Karpas-422 (cell line): ENCODE results near the gene TRMT61A. TPM values are rescaled to one million over a fixed set of nuclear protein-coding genes. Genes with fewer than 3 reads are reported as not detected.

Experiments used
- DNase-seq: peaks from one replicate; pipeline ENCODE4 v3.0.0-alpha.2; 2015
- H2AFZ ChIP-seq: fragments of 200-600 bp; sonication (generic); 2 replicates; pipeline ENCODE4 v1.6.1; 2014; ENCODE audit warnings: antibody characterized with exemption, low read length, mixed read lengths
- H3K27ac ChIP-seq: fragments of 200-600 bp; sonication (generic); 2 replicates; pipeline ENCODE4 v1.5.1; 2014; ENCODE audit warnings: mild to moderate bottlenecking, low read length, moderate library complexity
- H3K27me3 ChIP-seq: fragments of 200-600 bp; sonication (generic); 2 replicates; pipeline ENCODE4 v1.6.1; 2014; ENCODE audit warnings: low read length, mixed read lengths
- H3K36me3 ChIP-seq: fragments of 200-600 bp; sonication (generic); 2 replicates; pipeline ENCODE4 v1.6.1; 2014; ENCODE audit warnings: low read length, mixed read lengths; ENCODE audit not compliant: insufficient read depth
- H3K4me1 ChIP-seq: fragments of 200-600 bp; sonication (generic); 2 replicates; pipeline ENCODE4 v1.6.1; 2014; ENCODE audit warnings: mild to moderate bottlenecking, low read length, mixed read lengths
- H3K4me2 ChIP-seq: fragments of 200-600 bp; sonication (generic); 2 replicates; pipeline ENCODE4 v1.6.1; 2014; ENCODE audit warnings: low read length, low read depth, mild to moderate bottlenecking; ENCODE audit not compliant: poor library complexity, severe bottlenecking
- H3K4me3 ChIP-seq: fragments of 200-600 bp; sonication (generic); 2 replicates; pipeline ENCODE4 v1.5.1; 2014; ENCODE audit warnings: mild to moderate bottlenecking, antibody characterized with exemption, low read length, mixed read lengths
- H3K79me2 ChIP-seq: fragments of 200-600 bp; sonication (generic); 2 replicates; pipeline ENCODE4 v1.6.1; 2014; ENCODE audit warnings: mild to moderate bottlenecking, low read length, mixed read lengths
- H3K9ac ChIP-seq: fragments of 200-600 bp; sonication (generic); 2 replicates; pipeline ENCODE4 v1.6.0; 2014; ENCODE audit warnings: low read length
- H3K9me2 ChIP-seq: fragments of 200-600 bp; sonication (generic), shearing (Covaris generic); replicated peaks from 2 replicates; pipeline ENCODE4 v1.6.0; 2014; ENCODE audit warnings: mild to moderate bottlenecking, low read length, moderate library complexity; ENCODE audit not compliant: insufficient read depth
- H3K9me3 ChIP-seq: fragments of 300-700, 200-600 bp; sonication (generic); 2 replicates; pipeline ENCODE4 v1.6.1; 2014; ENCODE audit warnings: low read length, mixed read lengths
- H4K20me1 ChIP-seq: fragments of 200-600 bp; sonication (generic); 2 replicates; pipeline ENCODE4 v1.6.1; 2014; ENCODE audit warnings: mild to moderate bottlenecking, antibody characterized with exemption, low read length, low read depth; ENCODE audit not compliant: insufficient read depth
- total RNA-seq: library from RNA; depleted of rRNA; stranded (reverse); fragments of >200 nt; shearing (Covaris generic); gene quantifications from 2 replicates; pipeline ENCODE4 v1.2.3, GENCODE V29; 2014; ENCODE audit warnings: low replicate concordance

Gene TRMT61A
- total RNA-seq, 1 experiment from 2014 or later = 8.0 TPM

- Histone ChIP-seq H3K27ac (no peak overlapping the region), H3K79me2 (peaks cover 24% of the 10 kb centered on the region), H2AFZ (no peak overlapping the region), H4K20me1 (no peaks in the 10 kb centered on the region), H3K4me1 (peaks cover 3% of the 10 kb centered on the region; the same call in 1 of the 2 replicates), H3K4me2 (no peak overlapping the region), H3K9me3 (no peaks in the 10 kb centered on the region), H3K36me3 (peaks cover 50% of the 10 kb centered on the region), H3K4me3 (no peak overlapping the region), H3K27me3 (no peaks in the 10 kb centered on the region), H3K9ac (no peak overlapping the region), H3K9me2 (no peaks in the 10 kb centered on the region)
- DNase-seq = no peak
These were observed 26.1 kb upstream of the TRMT61A start for GRCh38 chr14:103502877-103503276.

DNA sequence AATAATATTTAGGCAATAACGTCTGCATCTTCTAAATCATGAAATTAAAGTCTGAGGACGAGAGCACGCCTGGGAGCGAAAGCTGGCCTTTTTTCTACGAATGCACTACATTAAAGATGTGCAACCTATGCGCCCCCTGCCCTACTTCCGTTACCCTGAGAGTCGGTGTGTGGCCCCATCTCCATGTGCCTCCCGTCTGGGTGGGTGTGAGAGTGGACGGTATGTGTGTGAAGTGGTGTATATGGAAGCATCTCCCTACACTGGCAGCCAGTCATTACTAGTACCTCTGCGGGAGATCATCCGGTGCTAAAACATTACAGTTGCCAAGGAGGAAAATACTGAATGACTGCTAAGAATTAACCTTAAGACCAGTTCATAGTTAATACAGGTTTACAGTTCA lies 25.7 kb upstream of the TRMT61A start:
- DNase-seq = no peak
- H3K79me2 ChIP-seq = peaks cover 24% of the 10 kb centered on the region
- H3K27me3 ChIP-seq = no peaks in the 10 kb centered on the region
- no peaks in the 10 kb centered on the region for H4K20me1 ChIP-seq
- H3K4me2 ChIP-seq = no peak overlapping the region
- H2AFZ ChIP-seq = no peak overlapping the region
- H3K27ac ChIP-seq = no peak overlapping the region
- no peaks in the 10 kb centered on the region for H3K9me2 ChIP-seq
- H3K4me3 ChIP-seq = no peak overlapping the region
- H3K36me3 ChIP-seq = peaks cover 50% of the 10 kb centered on the region
- no peak overlapping the region for H3K9ac ChIP-seq
- H3K9me3 ChIP-seq = no peaks in the 10 kb centered on the region
- H3K4me1 ChIP-seq = peaks cover 3% of the 10 kb centered on the region; the same call in 1 of the 2 replicates

GRCh38 chr14:103504991-103505565 lies 23.9 kb upstream of the TRMT61A start:
- no peak for DNase-seq
- Histone ChIP-seq H3K27me3 (no peaks in the 10 kb centered on the region), H3K9me3 (no peaks in the 10 kb centered on the region), H3K79me2 (peaks cover 21% of the 10 kb centered on the region), H4K20me1 (no peaks in the 10 kb centered on the region), H3K4me2 (no peak overlapping the region), H3K27ac (no peak overlapping the region), H3K9me2 (no peaks in the 10 kb centered on the region), H3K4me3 (no peak overlapping the region), H3K4me1 (no peaks in the 10 kb centered on the region; the same call in 1 of the 2 replicates), H3K36me3 (peaks cover 57% of the 10 kb centered on the region), H3K9ac (no peak overlapping the region), H2AFZ (no peak overlapping the region)

DNA sequence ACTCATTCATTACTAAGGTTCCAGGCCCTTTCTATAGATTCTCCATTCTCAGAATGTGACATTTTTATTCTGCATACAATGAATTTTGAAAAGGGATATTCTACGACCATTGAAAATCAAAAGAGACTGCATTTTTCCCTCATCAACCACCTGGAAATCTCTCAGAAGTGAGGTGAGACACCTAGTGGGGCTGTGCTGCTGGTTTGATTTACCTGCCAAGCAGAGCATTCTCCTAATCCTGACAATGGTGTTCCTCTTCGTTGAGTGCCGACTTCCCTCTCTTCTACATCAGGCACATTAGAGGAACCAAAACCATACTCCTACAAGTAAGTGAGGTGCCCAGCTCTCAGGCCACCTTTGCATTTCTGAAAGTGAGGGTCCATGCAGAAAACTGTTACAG lies 21.2 kb upstream of the TRMT61A start:
- no peak for DNase-seq
- no peaks in the 10 kb centered on the region for H4K20me1 ChIP-seq
- no peaks in the 10 kb centered on the region for H3K9me2 ChIP-seq
- H3K4me3 ChIP-seq = no peak overlapping the region
- no peak overlapping the region for H3K4me2 ChIP-seq
- no peaks in the 10 kb centered on the region for H3K79me2 ChIP-seq
- H3K36me3 ChIP-seq = peaks cover 36% of the 10 kb centered on the region; the same call in 1 of the 2 replicates
- no peaks in the 10 kb centered on the region for H3K4me1 ChIP-seq
- no peak overlapping the region for H3K27ac ChIP-seq
- no peak overlapping the region for H2AFZ ChIP-seq
- H3K9me3 ChIP-seq = no peaks in the 10 kb centered on the region
- no peak overlapping the region for H3K9ac ChIP-seq
- H3K27me3 ChIP-seq = no peaks in the 10 kb centered on the region

DNA sequence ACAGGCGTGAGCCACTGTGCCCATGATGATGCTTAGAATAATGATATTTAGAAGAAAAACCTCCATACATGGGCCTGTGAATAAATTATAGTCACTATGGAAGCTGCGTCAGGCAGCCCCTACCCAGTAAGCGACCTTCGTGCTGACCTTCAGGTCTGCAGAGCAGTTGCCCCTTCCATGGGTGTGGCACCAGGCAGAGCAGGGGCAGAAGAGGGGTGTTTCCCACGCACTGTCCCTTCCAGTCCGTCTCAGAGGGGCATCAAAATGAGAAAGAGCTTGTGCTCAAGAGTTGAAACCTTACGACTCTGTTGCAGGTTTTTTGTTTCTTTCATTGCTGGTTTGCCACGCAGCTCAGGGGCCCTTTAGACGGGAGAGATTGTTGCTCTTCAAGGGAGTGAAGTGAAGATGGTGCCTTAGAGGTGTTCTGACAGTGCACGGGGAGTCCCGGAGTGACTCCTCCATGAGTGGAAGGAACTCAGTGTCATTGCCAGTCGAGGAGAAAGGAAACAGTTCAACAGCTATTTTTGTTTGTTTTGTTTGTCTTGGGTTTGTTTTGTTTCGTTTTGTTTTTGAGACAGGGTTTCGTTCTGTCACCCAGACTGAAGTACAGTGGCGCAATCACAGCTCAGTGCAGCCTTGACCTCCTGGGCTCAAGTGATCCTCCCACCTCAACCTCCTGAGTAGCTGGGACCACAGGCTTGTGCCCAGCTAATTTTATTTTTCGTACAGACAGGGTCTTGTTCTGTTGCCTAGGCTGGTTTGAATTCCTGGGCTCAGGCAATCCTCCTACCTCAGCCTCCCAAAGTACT lies 20.3 kb upstream of the TRMT61A start:
- no peaks in the 10 kb centered on the region for H3K27me3 ChIP-seq
- H3K4me3 ChIP-seq = no peak overlapping the region
- no peaks in the 10 kb centered on the region for H3K9me3 ChIP-seq
- H4K20me1 ChIP-seq = no peaks in the 10 kb centered on the region
- no peak overlapping the region for H2AFZ ChIP-seq
- H3K9me2 ChIP-seq = no peaks in the 10 kb centered on the region
- DNase-seq = no peak
- no peaks in the 10 kb centered on the region for H3K79me2 ChIP-seq
- peaks cover 27% of the 10 kb centered on the region; the same call in 1 of the 2 replicates for H3K36me3 ChIP-seq
- H3K27ac ChIP-seq = no peak overlapping the region
- H3K9ac ChIP-seq = no peak overlapping the region
- H3K4me1 ChIP-seq = no peaks in the 10 kb centered on the region
- H3K4me2 ChIP-seq = no peak overlapping the region

DNA sequence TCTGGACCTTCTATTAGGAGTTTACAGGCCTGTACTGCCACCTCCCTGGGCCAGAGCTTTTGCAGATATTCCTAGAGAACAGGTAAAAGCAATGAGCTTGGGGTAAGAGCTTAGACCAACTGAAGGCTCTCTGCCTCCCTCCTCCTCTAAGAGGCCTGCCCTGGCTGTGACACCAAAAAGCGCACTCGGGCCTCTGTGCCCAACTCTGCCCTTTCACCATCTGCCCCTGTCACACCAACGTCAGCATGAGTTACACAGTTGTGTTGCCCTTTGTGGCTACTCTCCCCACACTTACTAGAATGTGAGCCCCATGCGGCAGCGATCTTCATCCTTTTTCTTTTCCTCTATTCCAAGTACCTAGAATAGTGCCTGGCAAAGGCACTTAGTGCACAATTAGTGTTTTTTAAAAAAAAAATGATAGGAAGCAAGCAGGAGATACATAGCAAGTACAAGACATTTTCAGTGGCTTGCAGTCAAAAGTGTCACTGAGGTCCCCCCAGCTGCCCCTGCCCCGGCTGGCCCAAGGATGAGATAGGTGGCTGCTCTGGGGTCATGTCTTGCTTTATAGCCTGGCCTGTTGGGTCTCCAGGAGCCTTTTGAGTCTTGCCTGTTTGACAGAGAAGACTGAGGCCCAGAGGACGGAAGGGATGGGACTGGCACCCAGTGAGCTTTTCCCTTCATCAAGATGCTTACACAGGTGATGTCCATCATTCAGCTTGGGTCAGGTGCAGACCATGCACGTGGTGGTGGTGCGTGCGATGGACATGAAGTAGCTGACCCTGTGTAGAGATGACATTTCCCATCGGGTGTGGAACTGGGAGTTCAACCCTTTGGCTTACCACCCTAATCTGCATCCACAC lies 18.9 kb upstream of the TRMT61A start:
- no peak for DNase-seq
- no peak overlapping the region for H3K9ac ChIP-seq
- no peaks in the 10 kb centered on the region for H4K20me1 ChIP-seq
- H3K4me3 ChIP-seq = no peak overlapping the region
- no peaks in the 10 kb centered on the region for H3K4me1 ChIP-seq
- no peaks in the 10 kb centered on the region for H3K9me2 ChIP-seq
- H3K9me3 ChIP-seq = no peaks in the 10 kb centered on the region
- no peak overlapping the region for H3K27ac ChIP-seq
- H3K36me3 ChIP-seq = peaks cover 22% of the 10 kb centered on the region; the same call in 1 of the 2 replicates
- H3K79me2 ChIP-seq = no peaks in the 10 kb centered on the region
- H2AFZ ChIP-seq = no peak overlapping the region
- H3K27me3 ChIP-seq = no peaks in the 10 kb centered on the region
- no peak overlapping the region for H3K4me2 ChIP-seq

DNA sequence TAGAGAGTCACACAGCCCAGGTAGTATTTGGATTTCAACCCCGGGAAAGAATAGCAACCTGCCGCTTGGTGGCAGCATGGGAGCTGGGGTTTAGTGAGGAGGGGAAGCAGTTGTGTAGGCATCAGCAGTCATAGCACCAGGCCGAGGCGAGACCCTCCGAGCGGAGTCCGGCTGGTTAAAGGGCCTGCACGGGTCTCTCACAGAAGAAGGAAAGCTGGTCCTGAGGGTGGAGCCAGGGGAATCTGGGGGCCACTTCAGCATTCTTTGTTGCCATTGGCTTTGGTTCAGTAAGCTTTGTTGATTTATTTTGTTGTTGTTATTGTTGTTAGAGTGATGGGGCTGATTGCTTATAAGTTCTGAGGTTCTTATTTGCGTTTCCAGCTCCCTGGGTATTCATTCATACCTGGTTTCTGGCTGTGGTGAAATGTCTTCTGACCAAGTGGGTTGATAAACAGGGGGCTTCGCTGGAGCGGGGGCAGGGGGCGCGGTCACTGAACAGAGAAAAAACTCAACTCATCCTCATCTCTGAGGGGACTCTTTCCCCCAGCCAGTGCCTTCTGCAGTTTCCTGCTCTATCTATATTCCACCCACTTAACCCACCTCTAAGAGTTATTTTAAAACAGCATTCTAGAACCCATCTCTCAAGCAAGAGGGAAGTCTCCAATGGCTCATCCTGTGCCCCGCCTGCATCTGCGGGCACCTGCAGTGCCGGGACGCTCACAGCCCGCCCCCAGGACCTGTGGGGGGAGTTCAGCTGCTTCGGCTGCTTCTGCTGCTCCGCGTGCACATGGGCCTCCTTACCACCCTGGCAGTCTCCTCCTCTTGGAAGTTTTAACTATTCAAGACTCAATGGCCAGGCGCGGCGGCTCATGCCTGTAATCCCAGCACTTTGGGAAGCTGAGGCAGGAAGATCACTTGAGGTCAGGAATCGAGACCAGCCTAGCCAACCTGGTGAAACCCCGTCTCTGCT lies 18.0 kb upstream of the TRMT61A start:
- no peak overlapping the region for H3K4me2 ChIP-seq
- H3K27me3 ChIP-seq = no peaks in the 10 kb centered on the region
- no peaks in the 10 kb centered on the region for H3K79me2 ChIP-seq
- H4K20me1 ChIP-seq = no peaks in the 10 kb centered on the region
- H3K4me3 ChIP-seq = no peak overlapping the region
- H3K4me1 ChIP-seq = no peaks in the 10 kb centered on the region
- H3K9ac ChIP-seq = no peak overlapping the region
- no peak overlapping the region for H3K27ac ChIP-seq
- H3K9me2 ChIP-seq = no peaks in the 10 kb centered on the region
- no peak overlapping the region for H2AFZ ChIP-seq
- peaks cover 20% of the 10 kb centered on the region; the same call in 1 of the 2 replicates for H3K36me3 ChIP-seq
- DNase-seq = no peak
- H3K9me3 ChIP-seq = no peaks in the 10 kb centered on the region
